ENCODE results near the gene INPP5J.

DNA sequence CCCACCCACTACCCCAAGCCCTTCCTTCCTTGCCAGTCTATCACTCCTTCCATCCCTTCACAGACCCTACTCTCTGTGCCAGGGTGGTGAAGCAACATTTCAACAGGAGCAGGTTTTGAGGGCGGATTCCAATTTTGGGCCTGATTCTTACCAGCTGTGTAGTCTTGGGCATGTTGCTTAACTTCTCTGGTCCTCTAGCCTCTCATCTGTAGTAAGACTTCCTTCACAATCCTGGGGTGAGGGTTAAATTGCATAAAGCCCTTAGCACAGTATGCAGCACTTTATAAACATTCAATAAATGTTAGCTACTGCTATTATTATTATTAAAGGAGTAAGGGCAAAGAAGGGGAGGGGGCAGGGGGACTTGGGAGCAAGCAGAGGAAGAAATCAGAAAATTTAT, 32.2 kb downstream of the INPP5J start:
- TF ChIP-seq, protein P1, sequence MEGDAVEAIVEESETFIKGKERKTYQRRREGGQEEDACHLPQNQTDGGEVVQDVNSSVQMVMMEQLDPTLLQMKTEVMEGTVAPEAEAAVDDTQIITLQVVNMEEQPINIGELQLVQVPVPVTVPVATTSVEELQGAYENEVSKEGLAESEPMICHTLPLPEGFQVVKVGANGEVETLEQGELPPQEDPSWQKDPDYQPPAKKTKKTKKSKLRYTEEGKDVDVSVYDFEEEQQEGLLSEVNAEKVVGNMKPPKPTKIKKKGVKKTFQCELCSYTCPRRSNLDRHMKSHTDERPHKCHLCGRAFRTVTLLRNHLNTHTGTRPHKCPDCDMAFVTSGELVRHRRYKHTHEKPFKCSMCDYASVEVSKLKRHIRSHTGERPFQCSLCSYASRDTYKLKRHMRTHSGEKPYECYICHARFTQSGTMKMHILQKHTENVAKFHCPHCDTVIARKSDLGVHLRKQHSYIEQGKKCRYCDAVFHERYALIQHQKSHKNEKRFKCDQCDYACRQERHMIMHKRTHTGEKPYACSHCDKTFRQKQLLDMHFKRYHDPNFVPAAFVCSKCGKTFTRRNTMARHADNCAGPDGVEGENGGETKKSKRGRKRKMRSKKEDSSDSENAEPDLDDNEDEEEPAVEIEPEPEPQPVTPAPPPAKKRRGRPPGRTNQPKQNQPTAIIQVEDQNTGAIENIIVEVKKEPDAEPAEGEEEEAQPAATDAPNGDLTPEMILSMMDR (IDR thresholded peaks at IDR 0.05) = no peak
- TF ChIP-seq POLR2A (IDR thresholded peaks at IDR 0.05) = no peak

All from esophagus squamous epithelium (tissue), 4 donors.